ENCODE measurements around the gene SDCBP2. TPM values are rescaled to one million over a fixed set of nuclear protein-coding genes. Genes with fewer than 3 reads are reported as not detected.

The SDCBP2 gene
- total and polyA plus RNA-seq, 10 of the 15 experiments (the other 5 are each of a cell fraction or from before 2014, with no cell fraction given): 0.16 to 2.4 (median 1.1) TPM; not detected in 1

- TF ChIP-seq, protein P1, sequence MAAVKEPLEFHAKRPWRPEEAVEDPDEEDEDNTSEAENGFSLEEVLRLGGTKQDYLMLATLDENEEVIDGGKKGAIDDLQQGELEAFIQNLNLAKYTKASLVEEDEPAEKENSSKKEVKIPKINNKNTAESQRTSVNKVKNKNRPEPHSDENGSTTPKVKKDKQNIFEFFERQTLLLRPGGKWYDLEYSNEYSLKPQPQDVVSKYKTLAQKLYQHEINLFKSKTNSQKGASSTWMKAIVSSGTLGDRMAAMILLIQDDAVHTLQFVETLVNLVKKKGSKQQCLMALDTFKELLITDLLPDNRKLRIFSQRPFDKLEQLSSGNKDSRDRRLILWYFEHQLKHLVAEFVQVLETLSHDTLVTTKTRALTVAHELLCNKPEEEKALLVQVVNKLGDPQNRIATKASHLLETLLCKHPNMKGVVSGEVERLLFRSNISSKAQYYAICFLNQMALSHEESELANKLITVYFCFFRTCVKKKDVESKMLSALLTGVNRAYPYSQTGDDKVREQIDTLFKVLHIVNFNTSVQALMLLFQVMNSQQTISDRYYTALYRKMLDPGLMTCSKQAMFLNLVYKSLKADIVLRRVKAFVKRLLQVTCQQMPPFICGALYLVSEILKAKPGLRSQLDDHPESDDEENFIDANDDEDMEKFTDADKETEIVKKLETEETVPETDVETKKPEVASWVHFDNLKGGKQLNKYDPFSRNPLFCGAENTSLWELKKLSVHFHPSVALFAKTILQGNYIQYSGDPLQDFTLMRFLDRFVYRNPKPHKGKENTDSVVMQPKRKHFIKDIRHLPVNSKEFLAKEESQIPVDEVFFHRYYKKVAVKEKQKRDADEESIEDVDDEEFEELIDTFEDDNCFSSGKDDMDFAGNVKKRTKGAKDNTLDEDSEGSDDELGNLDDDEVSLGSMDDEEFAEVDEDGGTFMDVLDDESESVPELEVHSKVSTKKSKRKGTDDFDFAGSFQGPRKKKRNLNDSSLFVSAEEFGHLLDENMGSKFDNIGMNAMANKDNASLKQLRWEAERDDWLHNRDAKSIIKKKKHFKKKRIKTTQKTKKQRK (IDR thresholded peaks at IDR 0.05; ENCODE audit: low read depth, low read length): no peak
- TF ChIP-seq MXI1 (IDR thresholded peaks at IDR 0.05; ENCODE audit: low read depth, low read length) (peak; percentile 100), NFIC (IDR thresholded peaks at IDR 0.05; ENCODE audit: low read depth, low read length) (no peak; the same call in 1 of the 2 replicates), BACH1 (IDR thresholded peaks at IDR 0.05; ENCODE audit: borderline replicate concordance) (peak; percentile 82; the same call in 1 of the 2 replicates), HDGF (IDR thresholded peaks at IDR 0.05) (no peak), CBX5 (IDR thresholded peaks at IDR 0.05; ENCODE audit: low read depth) (peak; percentile 23; the same call in 1 of the 2 replicates), SMAD1 (IDR thresholded peaks at IDR 0.05; ENCODE audit: low read depth, partially characterized antibody) (peak; percentile 26), MYC (IDR thresholded peaks at IDR 0.05; ENCODE audit: insufficient read depth, insufficient read length, insufficient replicate concordance, low read length, severe bottlenecking) (peak; percentile 70), GABPA (IDR thresholded peaks at IDR 0.05; ENCODE audit: low read depth) (no peak), E4F1 (IDR thresholded peaks at IDR 0.05; ENCODE audit: borderline replicate concordance, partially characterized antibody) (no peak), NR2C2 (IDR thresholded peaks at IDR 0.05; ENCODE audit: borderline replicate concordance, control insufficient read depth, insufficient read length, low read depth) (no peak), TCF12 (IDR thresholded peaks at IDR 0.05; ENCODE audit: low read depth, low read length) (0 out of 2 replicates have a peak, but pooled peaks have one; percentile 27), IKZF2 (IDR thresholded peaks at IDR 0.05) (peak; percentile 52 to 59), IKZF1 (conservative IDR thresholded peaks at IDR 0.05) (peak; percentile 72), SIN3A (IDR thresholded peaks at IDR 0.05; ENCODE audit: low read depth, low read length) (peak; percentile 56; the same call in 1 of the 2 replicates), PAX5 (IDR thresholded peaks at IDR 0.05; ENCODE audit: borderline replicate concordance, low read depth, low read length) (peak; percentile 2; the same call in 1 of the 2 replicates), RAD21 (IDR thresholded peaks at IDR 0.05; ENCODE audit: insufficient read depth, low read depth, low read length) (no peak), POLR2AphosphoS2 (IDR thresholded peaks at IDR 0.05; ENCODE audit: low read depth, low read length) (peak; percentile 73; the same call in 1 of the 2 replicates), RELA (IDR thresholded peaks at IDR 0.05; ENCODE audit: borderline replicate concordance, partially characterized antibody) (peak; percentile 66), NFYA (IDR thresholded peaks at IDR 0.05; ENCODE audit: borderline replicate concordance, low read depth, low read length) (no peak), RAD51 (IDR thresholded peaks at IDR 0.05) (no peak), ELK1 (IDR thresholded peaks at IDR 0.05; ENCODE audit: low read depth, low read length) (peak; percentile 89), YY1 (IDR thresholded peaks at IDR 0.05; ENCODE audit: low read depth, low read length) (peak; percentile 99)
Measured at GRCh38 chr20:1325173-1326030, 3.5 kb downstream of the SDCBP2 start (continued).

Data from GM12878 (cell line).